Measurements from ENCODE around the gene IZUMO1. TPM values are rescaled to one million over a fixed set of nuclear protein-coding genes. Genes with fewer than 3 reads are reported as not detected.

The IZUMO1 gene
- total RNA-seq, 4 donors from 2014 or later, result not detected

DNA sequence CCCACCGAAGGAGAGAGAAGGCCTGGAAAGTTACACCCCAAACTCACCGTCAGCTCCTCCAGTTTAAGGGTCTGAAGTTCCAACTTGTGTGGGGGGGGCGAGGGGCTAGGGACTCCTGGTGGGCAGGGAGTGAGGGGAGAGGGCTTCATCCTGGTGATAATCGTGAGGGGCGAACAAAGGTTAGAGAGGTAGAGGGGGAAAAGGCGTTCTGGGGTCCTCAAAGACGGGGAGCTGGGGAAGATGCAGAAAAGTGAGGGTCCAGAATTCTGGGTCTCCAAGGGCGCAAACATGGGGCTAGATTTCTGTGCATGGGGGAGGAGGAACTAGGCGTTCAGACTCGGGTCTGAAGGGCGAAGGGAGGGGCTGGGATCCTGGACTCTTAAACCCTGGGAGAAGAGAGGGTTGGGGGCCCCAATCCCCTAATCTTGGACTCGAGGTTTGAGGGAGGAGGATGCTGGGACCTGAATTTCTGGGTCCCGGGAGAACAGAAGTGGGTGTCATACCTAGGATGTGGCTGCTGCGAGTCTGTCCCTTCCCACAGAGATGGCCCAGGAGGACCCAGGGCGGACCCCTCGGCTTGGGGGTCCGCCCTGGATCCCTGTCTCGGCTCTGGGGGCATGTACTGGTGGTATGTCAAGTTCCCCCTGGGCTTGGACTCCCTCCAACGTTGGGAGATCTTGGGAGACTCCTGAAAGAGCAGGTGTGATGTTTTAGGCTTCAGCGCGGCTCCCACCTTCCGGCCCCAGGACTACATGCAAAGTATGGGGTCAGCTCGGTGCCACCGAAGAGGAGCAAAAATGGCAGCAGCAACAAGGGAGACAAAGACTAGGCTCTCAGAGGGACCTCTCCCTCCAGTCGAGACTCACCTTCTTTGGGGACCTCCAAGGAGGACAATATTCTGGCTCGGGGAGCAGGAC lies 31.7 kb downstream of the IZUMO1 start:
- H3K27ac ChIP-seq, result peak overlapping the region; percentile 85 to 93 (median 90)
- H3K36me3 ChIP-seq, result no peaks in the 10 kb centered on the region
- H3K9me3 ChIP-seq, result no peaks in the 10 kb centered on the region
- 41 to 60% methylated on average over 2 to 26 of the region's 26 CpGs for WGBS, 2 donors (ENCODE audit: low coverage in 1 of 2)
- TF ChIP-seq EP300 (IDR thresholded peaks at IDR 0.05; ENCODE audit: low read depth) (no peak), POLR2A (IDR thresholded peaks at IDR 0.05) (no peak), POLR2AphosphoS5 (IDR thresholded peaks at IDR 0.05) (no peak)
- TF ChIP-seq, protein P1, sequence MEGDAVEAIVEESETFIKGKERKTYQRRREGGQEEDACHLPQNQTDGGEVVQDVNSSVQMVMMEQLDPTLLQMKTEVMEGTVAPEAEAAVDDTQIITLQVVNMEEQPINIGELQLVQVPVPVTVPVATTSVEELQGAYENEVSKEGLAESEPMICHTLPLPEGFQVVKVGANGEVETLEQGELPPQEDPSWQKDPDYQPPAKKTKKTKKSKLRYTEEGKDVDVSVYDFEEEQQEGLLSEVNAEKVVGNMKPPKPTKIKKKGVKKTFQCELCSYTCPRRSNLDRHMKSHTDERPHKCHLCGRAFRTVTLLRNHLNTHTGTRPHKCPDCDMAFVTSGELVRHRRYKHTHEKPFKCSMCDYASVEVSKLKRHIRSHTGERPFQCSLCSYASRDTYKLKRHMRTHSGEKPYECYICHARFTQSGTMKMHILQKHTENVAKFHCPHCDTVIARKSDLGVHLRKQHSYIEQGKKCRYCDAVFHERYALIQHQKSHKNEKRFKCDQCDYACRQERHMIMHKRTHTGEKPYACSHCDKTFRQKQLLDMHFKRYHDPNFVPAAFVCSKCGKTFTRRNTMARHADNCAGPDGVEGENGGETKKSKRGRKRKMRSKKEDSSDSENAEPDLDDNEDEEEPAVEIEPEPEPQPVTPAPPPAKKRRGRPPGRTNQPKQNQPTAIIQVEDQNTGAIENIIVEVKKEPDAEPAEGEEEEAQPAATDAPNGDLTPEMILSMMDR (IDR thresholded peaks at IDR 0.05), result no peak
- peaks cover 17 to 42% (median 37%) of the 10 kb centered on the region in 4 donors for H3K4me1 ChIP-seq
- peak; percentile 65 for DNase-seq
- peak overlapping the region; percentile 49 to 75 (median 54) for H3K4me3 ChIP-seq
- no peaks in the 10 kb centered on the region for H3K27me3 ChIP-seq
- intact Hi-C loops (cut with DNase I; ENCODE audit: low total_unique reads), result no loop called here
- in situ Hi-C loops (cut with MboI; ENCODE audit: low pct_ligation_motif_present in 1 of 4, low pct_unique_long_range_greater_than_20kb in 1 of 4, low sequenced_read_pairs in 3 of 4), result no loop called here

DNA sequence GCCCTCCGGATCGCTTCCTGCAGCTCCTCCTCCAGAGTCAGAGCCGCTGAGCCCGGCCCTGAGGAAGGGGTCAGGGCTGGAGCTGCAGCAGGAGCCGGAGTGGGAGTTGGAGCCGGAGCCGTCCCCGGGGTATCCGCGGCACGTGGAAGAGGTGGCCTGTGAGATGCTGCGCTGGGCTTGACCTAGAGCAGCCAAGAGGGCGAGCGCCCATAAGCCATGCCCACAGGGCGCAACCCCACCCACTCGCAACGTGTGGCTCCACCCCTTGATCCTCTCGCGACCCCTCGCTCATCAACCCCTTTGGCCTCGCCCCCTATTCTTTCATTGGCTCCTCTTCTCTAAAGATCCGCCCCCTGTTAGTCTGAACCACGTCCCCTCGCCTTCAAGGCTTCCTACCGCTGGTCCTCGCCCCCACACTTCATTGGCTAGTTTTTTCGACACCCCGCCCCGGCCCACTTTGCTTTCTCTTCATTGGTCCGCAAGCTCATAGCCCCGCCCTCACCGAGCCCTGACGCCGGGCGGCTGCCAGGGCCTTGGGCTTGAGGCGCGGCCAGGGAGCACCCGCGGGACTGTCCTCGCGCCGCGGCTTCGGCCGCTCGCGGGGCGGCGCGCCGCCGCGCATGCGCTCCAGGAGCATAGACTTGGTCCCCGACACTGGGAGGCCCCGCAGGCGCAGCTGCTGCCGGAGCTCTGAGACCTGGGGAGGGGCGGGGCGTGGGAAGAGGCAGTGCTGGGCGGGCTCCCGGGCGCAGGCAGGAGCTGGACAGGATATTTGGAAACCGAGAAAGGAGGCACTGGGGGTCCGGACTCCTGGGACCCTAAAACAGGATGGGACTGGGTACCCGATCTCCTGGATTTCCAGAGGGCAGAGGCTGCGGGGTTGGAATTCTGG lies 32.6 kb downstream of the IZUMO1 start:
- H3K36me3 ChIP-seq, result no peaks in the 10 kb centered on the region
- intact Hi-C loops (cut with DNase I; ENCODE audit: low total_unique reads), result no loop called here
- peak overlapping the region; percentile 49 to 75 (median 58) for H3K4me3 ChIP-seq
- peak; percentile 64 for TF ChIP-seq POLR2A (IDR thresholded peaks at IDR 0.05)
- no peak for TF ChIP-seq EP300 (IDR thresholded peaks at IDR 0.05; ENCODE audit: low read depth)
- TF ChIP-seq, protein P1 (IDR thresholded peaks at IDR 0.05), result no peak
- peak; percentile 38 to 71 (median 58) for TF ChIP-seq POLR2AphosphoS5 (IDR thresholded peaks at IDR 0.05)
- no peaks in the 10 kb centered on the region for H3K9me3 ChIP-seq
- peak overlapping the region; percentile 85 to 93 (median 90) for H3K27ac ChIP-seq
- peaks cover 16 to 39% (median 35%) of the 10 kb centered on the region in 4 donors for H3K4me1 ChIP-seq
- H3K27me3 ChIP-seq, result no peaks in the 10 kb centered on the region
- peak; percentile 99 for DNase-seq
- in situ Hi-C loops (cut with MboI; ENCODE audit: low pct_ligation_motif_present in 1 of 4, low pct_unique_long_range_greater_than_20kb in 1 of 4, low sequenced_read_pairs in 3 of 4), result no loop called here
- WGBS, 2 donors (ENCODE audit: low coverage in 1 of 2), result 0 to 1% methylated on average over 15 to 51 of the region's 67 CpGs

DNA sequence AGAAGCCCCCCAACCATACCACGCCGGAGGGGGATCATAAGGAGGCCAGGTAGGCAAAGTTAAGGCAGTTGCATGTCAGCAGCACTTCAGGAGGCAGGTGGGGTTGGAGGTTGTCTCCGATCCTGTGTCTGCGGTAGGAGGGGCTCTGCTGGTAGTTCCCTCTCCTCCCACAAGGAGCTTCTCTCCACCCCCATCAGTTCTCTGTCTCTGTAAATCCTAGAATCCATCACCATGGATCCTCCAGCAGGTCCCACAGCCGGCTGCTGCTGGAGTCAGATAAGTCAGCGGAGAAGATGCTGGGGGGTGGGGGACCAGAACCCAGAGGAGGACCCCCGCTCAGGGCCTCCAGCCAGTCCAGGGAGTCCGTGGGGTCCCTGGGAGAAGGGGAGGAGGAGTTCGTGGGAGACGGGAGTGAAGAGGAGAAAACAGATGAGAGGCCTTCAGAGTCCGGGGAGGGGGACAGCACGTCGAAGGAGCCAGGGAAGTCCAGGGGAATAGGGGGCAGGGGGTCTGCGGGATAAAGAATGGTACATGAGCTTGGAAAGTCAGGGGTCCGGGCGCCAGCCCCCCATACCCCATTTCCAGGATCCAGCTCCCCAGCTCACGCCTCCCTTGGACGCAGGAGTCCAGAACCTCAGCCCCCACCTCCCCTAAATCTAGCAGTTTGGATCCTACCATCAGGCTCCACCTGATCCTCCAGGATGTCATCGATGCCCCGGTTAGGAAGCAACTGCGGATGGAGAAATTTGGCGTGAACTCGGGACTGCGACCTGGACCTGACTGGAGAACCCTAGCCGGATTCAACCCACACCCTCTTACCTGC lies 33.5 kb downstream of the IZUMO1 start:
- in situ Hi-C loops (cut with MboI; ENCODE audit: low pct_ligation_motif_present in 1 of 4, low pct_unique_long_range_greater_than_20kb in 1 of 4, low sequenced_read_pairs in 3 of 4) (no loop called here), intact Hi-C loops (cut with DNase I; ENCODE audit: low total_unique reads) (no loop called here)
- H3K9me3 ChIP-seq, result no peaks in the 10 kb centered on the region
- 17% methylated on average over 25 of the region's 25 CpGs; no CpG with 5 or more reads in 1 of the 2 donors for WGBS, 2 donors (ENCODE audit: low coverage in 1 of 2)
- peak overlapping the region; percentile 68 to 93 (median 89) for H3K27ac ChIP-seq
- H3K4me3 ChIP-seq, result peak overlapping the region; percentile 18 to 75 (median 58)
- TF ChIP-seq, protein P1 (IDR thresholded peaks at IDR 0.05), result peak in 1 of 5 experiments; percentile 31
- TF ChIP-seq POLR2A (IDR thresholded peaks at IDR 0.05), result no peak
- TF ChIP-seq POLR2AphosphoS5 (IDR thresholded peaks at IDR 0.05), result no peak
- no peak for TF ChIP-seq EP300 (IDR thresholded peaks at IDR 0.05; ENCODE audit: low read depth)
- no peak for DNase-seq
- no peaks in the 10 kb centered on the region for H3K27me3 ChIP-seq
- H3K4me1 ChIP-seq, result peaks cover 16 to 39% (median 35%) of the 10 kb centered on the region in 4 donors
- H3K36me3 ChIP-seq, result no peaks in the 10 kb centered on the region
